K562 (cell line): ENCODE measurements around the gene PLCB4. TPM values are rescaled to one million over a fixed set of nuclear protein-coding genes. Genes with fewer than 3 reads are reported as not detected.

ENCODE experiments used
- HMGXB4 ChIP-seq: sonication (generic); formaldehyde crosslinking; IDR thresholded peaks from 2 replicates; pipeline ENCODE4 v1.8.1; 2023; ENCODE audit warnings: mild to moderate bottlenecking, missing genetic modification reagents
- KLF16 ChIP-seq: IDR thresholded peaks from 2 replicates; pipeline ENCODE4 v1.6.1; 2016; ENCODE audit warnings: antibody characterized with exemption
- MAFF ChIP-seq: IDR thresholded peaks from 2 replicates; pipeline ENCODE4 v1.6.1; 2012; ENCODE audit warnings: low read length, improper control_type of control experiment
- NFE2 ChIP-seq: IDR thresholded peaks from 2 replicates; pipeline ENCODE4 v1.6.1; 2014; ENCODE audit warnings: antibody characterized with exemption, low read depth
- POU5F1 ChIP-seq: fragments of 150-350 bp; IDR thresholded peaks from 2 replicates; pipeline ENCODE4 v1.6.1; 2014; ENCODE audit warnings: borderline replicate concordance, low read length, low read depth, mild to moderate bottlenecking; ENCODE audit not compliant: partially characterized antibody
- RB1 ChIP-seq: fragments of 450-650 bp; IDR thresholded peaks from 2 replicates; pipeline ENCODE4 v1.6.1; 2017; ENCODE audit warnings: low read depth, mild to moderate bottlenecking
- SAFB ChIP-seq: fragments of 200-400 bp; formaldehyde crosslinking; IDR thresholded peaks from 2 replicates; pipeline ENCODE4 v1.6.1; 2017; ENCODE audit warnings: low read depth, low read length, borderline replicate concordance
- TBL1XR1 ChIP-seq, 2 experiments: IDR thresholded peaks; 2 replicates each; pipeline ENCODE4 v1.6.1; 2012; ENCODE audit warnings: improper control_type of control experiment in 2 of 2, low read length in 2 of 2, mild to moderate bottlenecking in 1 of 2
- UBTF ChIP-seq, 2 experiments: IDR thresholded peaks; 2 replicates each; pipeline ENCODE4 v1.6.1; 2012; ENCODE audit warnings: improper control_type of control experiment in 2 of 2, low read depth in 2 of 2, low read length in 2 of 2, borderline replicate concordance in 1 of 2
- ZFP91 ChIP-seq: sonication (generic); formaldehyde crosslinking; IDR thresholded peaks from 2 replicates; pipeline ENCODE4 v1.8.0; 2022; ENCODE audit warnings: mild to moderate bottlenecking, missing genetic modification reagents
- polyA plus RNA-seq, 8 experiments: library from polyadenylated mRNA; depleted of rRNA in 4 of 8; stranded (reverse) in 5 of 8; unstranded in 3 of 8; fragments of >200 nt; fragmentation: Nextera tagmentation in 2 of 8; fragmentation: Illumina TruSeq in 1 of 8; extraction: Ambion mirVana in 2 of 8; extraction: Trizol in 1 of 8; gene quantifications; 2 replicates each; pipeline versions ENCODE4 v1.2.1 to v1.2.3, GENCODE V29; 2011 to 2014; ENCODE audit warnings: inconsistent platforms in 1 of 8, missing spikeins in 1 of 8
- total RNA-seq, 7 experiments: library from RNA; depleted of rRNA in 6 of 7; stranded (reverse); fragments of >200 nt in 6 of 7; fragmentation: Illumina TruSeq in 2 of 7; extraction: Trizol in 2 of 7; gene quantifications; 2 replicates each; pipeline versions ENCODE4 v1.2.1 to v1.2.3, GENCODE V29; 2011 to 2021; ENCODE audit warnings: low replicate concordance in 1 of 7

PLCB4 gene
- total and polyA plus RNA-seq, 9 of the 15 experiments (the other 6 are each of a cell fraction or from before 2014, with no cell fraction given): 0.20 to 2.9 (median 0.52) TPM

- TF ChIP-seq TBL1XR1 (IDR thresholded peaks at IDR 0.05; ENCODE audit: low read length in 2 of 2) (no peak), SAFB (no peak), HMGXB4 (CRISPR knock-in tag) (no peak), POU5F1 (no peak), UBTF (IDR thresholded peaks at IDR 0.05; ENCODE audit: borderline replicate concordance in 1 of 2, low read depth in 2 of 2, low read length in 2 of 2) (no peak), MAFF (peak; percentile 19; the same call in 1 of the 2 replicates), RB1 (no peak), NFE2 (no peak), ZFP91 (CRISPR knock-in tag) (no peak), KLF16 (no peak)
Measured at GRCh38 chr20:9146649-9147048, 77.8 kb downstream of the PLCB4 start (continued).
